Uterus (tissue), 4 donors: ENCODE data around the gene SPTLC2. TPM values are rescaled to one million over a fixed set of nuclear protein-coding genes. Genes with fewer than 3 reads are reported as not detected.
A peak's percentile ranks its signal among the peaks of the same experiment; 100 is the strongest.
"Not testable (repeated sequence)": the region's sequence is repeated elsewhere in the genome, so short reads cannot be mapped to it uniquely, and the experiment has no call there.

Source experiments
- DNase-seq, 2 donors: peaks; one replicate each; pipeline ENCODE4 v3.0.0-alpha.2; 2019 to 2020
- H3K27ac ChIP-seq, 2 donors: fragments of 200-600 bp; sonication (generic); 1 replicate in 1 of 2; 2 replicates in 1 of 2; pipeline ENCODE4 v1.5.1; 2016 to 2018
- H3K27me3 ChIP-seq, 2 donors: fragments of 200-600 bp; sonication (generic); one replicate each; pipeline ENCODE4 v1.5.1; 2018 to 2019; ENCODE audit warnings: control low read depth in 1 of 2
- H3K36me3 ChIP-seq, 2 donors: fragments of 200-600 bp; sonication (generic); one replicate each; pipeline ENCODE4 v1.5.1; 2019; ENCODE audit warnings: control low read depth in 1 of 2
- H3K4me1 ChIP-seq, 2 donors: fragments of 200-600 bp; sonication (generic); one replicate each; pipeline ENCODE4 v1.5.1; 2018 to 2019; ENCODE audit warnings: control low read depth in 1 of 2
- H3K4me3 ChIP-seq, 2 donors: fragments of 200-600 bp; sonication (generic); 1 replicate in 1 of 2; 2 replicates in 1 of 2; pipeline ENCODE4 v1.5.1; 2018 to 2019; ENCODE audit warnings: mild to moderate bottlenecking in 1 of 2
- H3K9me3 ChIP-seq, 2 donors: fragments of 200-600 bp; sonication (generic); one replicate each; pipeline ENCODE4 v1.5.1; 2019; ENCODE audit warnings: control low read depth in 1 of 2
- CTCF ChIP-seq, 4 experiments: fragments of 200-600 bp in 2 of 4; fragments of 450-650 bp in 2 of 4; sonication (generic) in 2 of 4; IDR thresholded peaks; one replicate each; pipeline ENCODE4 v1.5.1; 2016 to 2019; ENCODE audit warnings: antibody characterized with exemption in 4 of 4, mild to moderate bottlenecking in 2 of 4, moderate library complexity in 1 of 4
- POLR2A ChIP-seq, 2 donors: fragments of 450-650 bp; IDR thresholded peaks; one replicate each; pipeline ENCODE4 v1.6.1; 2016; ENCODE audit warnings: antibody characterized with exemption in 2 of 2, mild to moderate bottlenecking in 1 of 2, moderate library complexity in 1 of 2
- intact Hi-C: fragments of 100-400 bp; cut with DNase I; formaldehyde crosslinking; loops from one replicate; pipeline ENCODE4 v1.15.1; 2023; ENCODE audit warnings: low total_unique reads
- total RNA-seq, 4 donors: library from RNA; depleted of rRNA in 3 of 4; stranded (reverse); fragments of >200 nt in 3 of 4; gene quantifications; one replicate each; pipeline versions ENCODE4 v1.1.0 to v1.2.4, GENCODE V29; 2014 to 2023
- donor health status: DM: yes; HTN: yes; CAD: no.

The SPTLC2 gene, protein sequence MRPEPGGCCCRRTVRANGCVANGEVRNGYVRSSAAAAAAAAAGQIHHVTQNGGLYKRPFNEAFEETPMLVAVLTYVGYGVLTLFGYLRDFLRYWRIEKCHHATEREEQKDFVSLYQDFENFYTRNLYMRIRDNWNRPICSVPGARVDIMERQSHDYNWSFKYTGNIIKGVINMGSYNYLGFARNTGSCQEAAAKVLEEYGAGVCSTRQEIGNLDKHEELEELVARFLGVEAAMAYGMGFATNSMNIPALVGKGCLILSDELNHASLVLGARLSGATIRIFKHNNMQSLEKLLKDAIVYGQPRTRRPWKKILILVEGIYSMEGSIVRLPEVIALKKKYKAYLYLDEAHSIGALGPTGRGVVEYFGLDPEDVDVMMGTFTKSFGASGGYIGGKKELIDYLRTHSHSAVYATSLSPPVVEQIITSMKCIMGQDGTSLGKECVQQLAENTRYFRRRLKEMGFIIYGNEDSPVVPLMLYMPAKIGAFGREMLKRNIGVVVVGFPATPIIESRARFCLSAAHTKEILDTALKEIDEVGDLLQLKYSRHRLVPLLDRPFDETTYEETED
- total RNA-seq, result 10 to 100 TPM; 12.3 to 64.2 (median 32.1) TPM

GRCh38 chr14:77616454-77617229 lies at the start of gene SPTLC2:
TSS of gene SPTLC2 (minus strand) at chr14:77616637. CDS start at chr14:77616579, 58 bp downstream.
- H3K27me3 ChIP-seq, result no peaks in the 10 kb centered on the region
- H3K27ac ChIP-seq, result peak within 1 kb of the TSS; percentile 80 to 84
- intact Hi-C loops, result no loop called here
- DNase-seq, result peak; percentile 97 to 98
- H3K36me3 ChIP-seq, result no peaks in the 10 kb centered on the region
- TF ChIP-seq POLR2A (IDR thresholded peaks at IDR 0.05) (peak; percentile 71 to 79), CTCF (IDR thresholded peaks at IDR 0.05) (peak in 3 of 4 experiments; percentile 16 to 28 (median 19))
- H3K4me1 ChIP-seq, result peaks cover 0 to 10% of the 10 kb centered on the region in 2 donors
- H3K4me3 ChIP-seq, result peak within 1 kb of the TSS; percentile 70 to 98
- H3K9me3 ChIP-seq, result no peaks in the 10 kb centered on the region

DNA sequence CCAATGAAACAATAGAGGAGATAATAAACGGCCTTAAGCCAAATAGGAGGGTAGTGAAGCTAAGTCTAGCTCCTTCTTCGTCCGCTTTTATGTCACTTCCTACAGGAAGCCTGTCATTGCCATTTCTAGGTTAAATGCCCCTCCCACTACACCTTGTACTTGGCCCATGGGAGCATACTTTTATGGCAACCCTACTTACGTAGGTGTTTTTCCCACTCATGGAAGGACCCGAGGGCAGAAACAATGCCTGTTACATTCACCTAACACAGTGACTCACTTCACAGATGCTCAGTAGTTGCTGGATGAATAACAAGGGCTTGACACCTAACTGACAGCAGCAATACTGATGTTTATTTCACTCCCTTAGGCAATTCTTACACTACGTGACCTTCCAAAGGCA lies 46.9 kb upstream of the SPTLC2 start:
- TF ChIP-seq CTCF (IDR thresholded peaks at IDR 0.05) (no peak), POLR2A (IDR thresholded peaks at IDR 0.05) (no peak)
- H3K27ac ChIP-seq, result peak overlapping the region in 1 of 2 donors; percentile 78
- no peaks in the 10 kb centered on the region for H3K4me1 ChIP-seq
- no peak overlapping the region for H3K4me3 ChIP-seq
- no peaks in the 10 kb centered on the region for H3K27me3 ChIP-seq
- intact Hi-C loops, result no loop called here
- H3K36me3 ChIP-seq, result no peaks in the 10 kb centered on the region
- no peaks in the 10 kb centered on the region for H3K9me3 ChIP-seq
- DNase-seq, result no peak

- H3K27ac ChIP-seq, H3K27me3 ChIP-seq, intact Hi-C loops, H3K36me3 ChIP-seq, DNase-seq, H3K9me3 ChIP-seq, H3K4me1 ChIP-seq, H3K4me3 ChIP-seq: not testable (repeated sequence)
Observed at GRCh38 chr14:77661562-77661961, 45.1 kb upstream of the SPTLC2 start.

GRCh38 chr14:77660754-77661153 lies 44.3 kb upstream of the SPTLC2 start:
- TF ChIP-seq CTCF (IDR thresholded peaks at IDR 0.05) (no peak), POLR2A (IDR thresholded peaks at IDR 0.05) (no peak)
- H3K9me3 ChIP-seq, result no peaks in the 10 kb centered on the region
- H3K27ac ChIP-seq, result no peak overlapping the region
- no peak overlapping the region for H3K4me3 ChIP-seq
- no peaks in the 10 kb centered on the region for H3K4me1 ChIP-seq
- H3K27me3 ChIP-seq, result no peaks in the 10 kb centered on the region
- no peaks in the 10 kb centered on the region for H3K36me3 ChIP-seq
- no peak for DNase-seq
- intact Hi-C loops, result no loop called here

DNA sequence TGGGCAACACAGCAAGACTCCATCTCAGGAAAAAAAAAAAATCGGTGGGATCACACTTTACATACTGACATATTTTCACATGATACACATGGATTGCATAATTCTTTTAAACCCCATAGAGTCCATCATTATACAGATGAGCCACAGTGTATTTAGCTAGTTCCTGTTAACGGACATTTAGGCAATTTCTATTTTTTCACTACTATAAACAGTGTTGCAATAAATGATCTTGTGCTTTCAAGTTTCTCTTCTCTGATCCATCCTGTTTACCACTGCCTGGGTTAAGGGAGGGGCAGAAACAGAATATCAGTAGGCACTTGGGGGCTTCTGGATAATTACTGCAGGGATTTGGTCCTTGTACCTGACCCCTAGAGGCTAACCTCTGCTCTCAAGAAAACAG lies 43.4 kb upstream of the SPTLC2 start:
- H3K27ac ChIP-seq, result no peak overlapping the region

More for the DNA sequence above, 43.4 kb upstream of the SPTLC2 start:
- no peaks in the 10 kb centered on the region for H3K9me3 ChIP-seq
- H3K4me3 ChIP-seq, result no peak overlapping the region
- no peaks in the 10 kb centered on the region for H3K27me3 ChIP-seq
- intact Hi-C loops, result no loop called here
- no peaks in the 10 kb centered on the region for H3K36me3 ChIP-seq
- TF ChIP-seq CTCF (IDR thresholded peaks at IDR 0.05) (no peak), POLR2A (IDR thresholded peaks at IDR 0.05) (no peak)
- DNase-seq, result no peak
- H3K4me1 ChIP-seq, result no peaks in the 10 kb centered on the region
